A673 (cell line): ENCODE results near the gene PTGIS. TPM values are rescaled to one million over a fixed set of nuclear protein-coding genes. Genes with fewer than 3 reads are reported as not detected.

Source experiments
- BruUV-seq: library from RNA; stranded (reverse); fragments of 400-500 nt; replicated peaks from 2 replicates; lab custom pipeline; 2021; lab: Mats Ljungman, UMichigan
- CTCF ChIA-PET: fragments of 300-600 bp; sonication (Branson Sonifier 250); formaldehyde crosslinking; loops from one replicate; lab custom pipeline; 2022; ENCODE audit warnings: antibody characterized with exemption; lab: Charles Lee
- POLR2A ChIA-PET: fragments of 300-600 bp; sonication (Branson Sonifier 250); formaldehyde crosslinking; loops from one replicate; lab custom pipeline; 2022; ENCODE audit warnings: antibody characterized with exemption; ENCODE audit not compliant: low non-redundant PET; lab: Charles Lee
- DNase-seq: peaks from one replicate; pipeline ENCODE4 v3.0.0-alpha.2; 2015; ENCODE audit warnings: low spot score
- H3K27ac ChIP-seq: fragments of 200-600 bp; sonication (generic); 2 replicates; pipeline ENCODE4 v1.5.1; 2016; ENCODE audit warnings: mixed run types, low read depth, mild to moderate bottlenecking, mixed read lengths, antibody characterized with exemption, low read length; ENCODE audit not compliant: poor library complexity, severe bottlenecking
- H3K27me3 ChIP-seq: fragments of 200-600 bp; sonication (generic); replicated peaks from 2 replicates; pipeline ENCODE4 v1.6.1; 2017; ENCODE audit warnings: mixed run types, low read depth, mild to moderate bottlenecking, mixed read lengths, antibody characterized with exemption, low read length; ENCODE audit not compliant: insufficient read depth, poor library complexity
- H3K36me3 ChIP-seq: fragments of 200-600 bp; sonication (generic); 2 replicates; pipeline ENCODE4 v1.6.1; 2016; ENCODE audit warnings: mixed run types, mild to moderate bottlenecking, mixed read lengths, antibody characterized with exemption, low read length; ENCODE audit not compliant: insufficient read depth, poor library complexity, severe bottlenecking
- H3K4me1 ChIP-seq: fragments of 200-600 bp; sonication (generic); 2 replicates; pipeline ENCODE4 v1.6.1; 2017; ENCODE audit warnings: mixed run types, mild to moderate bottlenecking, mixed read lengths, antibody characterized with exemption, low read length; ENCODE audit not compliant: insufficient read depth, poor library complexity, severe bottlenecking
- H3K4me3 ChIP-seq: fragments of 200-600 bp; sonication (generic); 2 replicates; pipeline ENCODE4 v1.5.1; 2016; ENCODE audit warnings: low read depth, mixed run types, mild to moderate bottlenecking, mixed read lengths, low read length; ENCODE audit not compliant: poor library complexity, severe bottlenecking
- H3K9me3 ChIP-seq: fragments of 200-600 bp; sonication (generic); 2 replicates; pipeline ENCODE4 v1.6.1; 2016; ENCODE audit warnings: mixed run types, low read depth, mild to moderate bottlenecking, mixed read lengths, antibody characterized with exemption, low read length; ENCODE audit not compliant: poor library complexity, severe bottlenecking
- EZH2 ChIP-seq: fragments of 200-600 bp; sonication (generic); IDR thresholded peaks from 2 replicates; pipeline ENCODE4 v1.6.1; 2017; ENCODE audit warnings: borderline replicate concordance, low read depth, mild to moderate bottlenecking, mixed read lengths, antibody characterized with exemption, low read length; ENCODE audit not compliant: poor library complexity, severe bottlenecking
- intact Hi-C: fragments of 100-400 bp; cut with micrococcal nuclease; formaldehyde crosslinking; loops from one replicate; pipeline ENCODE4 v1.10.0; 2022; ENCODE audit not compliant: unreplicated experiment
- total RNA-seq: library from RNA; stranded (reverse); gene quantifications from 2 replicates; pipeline ENCODE4 v1.2.3, GENCODE V29; 2021
- TF ChIP-seq, protein P1 (sequence below): fragments of 300-800, 200-600 bp; sonication (generic); conservative IDR thresholded peaks from 2 replicates; pipeline ENCODE4 v1.5.1; 2017; ENCODE audit warnings: low read depth, mild to moderate bottlenecking, antibody characterized with exemption, low read length, moderate library complexity, mixed read lengths

The PTGIS gene
- total RNA-seq, 1 experiment from 2014 or later = not detected

- TF ChIP-seq EZH2 = no peak
- TF ChIP-seq, protein P1, sequence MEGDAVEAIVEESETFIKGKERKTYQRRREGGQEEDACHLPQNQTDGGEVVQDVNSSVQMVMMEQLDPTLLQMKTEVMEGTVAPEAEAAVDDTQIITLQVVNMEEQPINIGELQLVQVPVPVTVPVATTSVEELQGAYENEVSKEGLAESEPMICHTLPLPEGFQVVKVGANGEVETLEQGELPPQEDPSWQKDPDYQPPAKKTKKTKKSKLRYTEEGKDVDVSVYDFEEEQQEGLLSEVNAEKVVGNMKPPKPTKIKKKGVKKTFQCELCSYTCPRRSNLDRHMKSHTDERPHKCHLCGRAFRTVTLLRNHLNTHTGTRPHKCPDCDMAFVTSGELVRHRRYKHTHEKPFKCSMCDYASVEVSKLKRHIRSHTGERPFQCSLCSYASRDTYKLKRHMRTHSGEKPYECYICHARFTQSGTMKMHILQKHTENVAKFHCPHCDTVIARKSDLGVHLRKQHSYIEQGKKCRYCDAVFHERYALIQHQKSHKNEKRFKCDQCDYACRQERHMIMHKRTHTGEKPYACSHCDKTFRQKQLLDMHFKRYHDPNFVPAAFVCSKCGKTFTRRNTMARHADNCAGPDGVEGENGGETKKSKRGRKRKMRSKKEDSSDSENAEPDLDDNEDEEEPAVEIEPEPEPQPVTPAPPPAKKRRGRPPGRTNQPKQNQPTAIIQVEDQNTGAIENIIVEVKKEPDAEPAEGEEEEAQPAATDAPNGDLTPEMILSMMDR = no peak
- Histone ChIP-seq H3K4me3 (no peak overlapping the region), H3K9me3 (no peaks in the 10 kb centered on the region), H3K36me3 (no peaks in the 10 kb centered on the region), H3K27me3 (peaks cover 32% of the 10 kb centered on the region), H3K4me1 (no peaks in the 10 kb centered on the region), H3K27ac (no peak overlapping the region)
- intact Hi-C loops = no loop called here
- ChIA-PET CTCF (interaction anchor here (0.5 kb wide), 1 partner anchor 176 kb away, joined by 4 read pairs; no protein-coding TSS in a partner anchor), POLR2A (no interaction called here)
- no peak for DNase-seq
- no TSS peak for BruUV-seq
Observed at GRCh38 chr20:49478266-49478665, 89.7 kb downstream of the PTGIS start.

- TF ChIP-seq, protein P1 = no peak
- no peak for TF ChIP-seq EZH2
- Histone ChIP-seq H3K27ac (no peak overlapping the region), H3K9me3 (no peaks in the 10 kb centered on the region), H3K4me3 (no peak overlapping the region), H3K27me3 (peaks cover 31% of the 10 kb centered on the region), H3K36me3 (no peaks in the 10 kb centered on the region), H3K4me1 (no peaks in the 10 kb centered on the region)
- intact Hi-C loops = no loop called here
- DNase-seq = no peak
- BruUV-seq = no TSS peak
- POLR2A ChIA-PET = no interaction called here
- CTCF ChIA-PET = no interaction called here
Observed at GRCh38 chr20:49477200-49477599, 90.7 kb downstream of the PTGIS start.

- H3K27me3 ChIP-seq = peaks cover 30% of the 10 kb centered on the region
- POLR2A ChIA-PET = no interaction called here
- no peaks in the 10 kb centered on the region for H3K4me1 ChIP-seq
- H3K36me3 ChIP-seq = no peaks in the 10 kb centered on the region
- TF ChIP-seq EZH2 = no peak
- TF ChIP-seq, protein P1 = no peak
- intact Hi-C loops = no loop called here
- H3K9me3 ChIP-seq = no peaks in the 10 kb centered on the region
- DNase-seq = no peak
- H3K4me3 ChIP-seq = no peak overlapping the region
- no peak overlapping the region for H3K27ac ChIP-seq
- CTCF ChIA-PET = no interaction called here
- BruUV-seq = no TSS peak
Observed at GRCh38 chr20:49476016-49476355, 92.0 kb downstream of the PTGIS start.
